T-helper 2 cell treated with Interferon-gamma antibody and Interleukin-4, amounts not matched to agents 100 ng/mL and 5 ng/mL, for 36 hours (primary cell): ENCODE measurements around the gene AREL1. TPM values are rescaled to one million over a fixed set of nuclear protein-coding genes. Genes with fewer than 3 reads are reported as not detected.

ENCODE experiments used
- intact Hi-C: fragments of 100-400 bp; cut with micrococcal nuclease; formaldehyde crosslinking; loops from one replicate; pipeline ENCODE4 v1.15.1; 2023
- total RNA-seq: library from RNA; stranded (reverse); gene quantifications from 2 replicates; pipeline ENCODE4 v1.2.3, GENCODE V29; 2022

Gene AREL1
- total RNA-seq, 1 donor from 2014 or later = 47.9 TPM

GRCh38 chr14:74638966-74639365 is 73.9 kb downstream of the AREL1 start:
- intact Hi-C loops = no loop called here

GRCh38 chr14:74638066-74638465 is 74.8 kb downstream of the AREL1 start:
- intact Hi-C loops = no loop called here

DNA sequence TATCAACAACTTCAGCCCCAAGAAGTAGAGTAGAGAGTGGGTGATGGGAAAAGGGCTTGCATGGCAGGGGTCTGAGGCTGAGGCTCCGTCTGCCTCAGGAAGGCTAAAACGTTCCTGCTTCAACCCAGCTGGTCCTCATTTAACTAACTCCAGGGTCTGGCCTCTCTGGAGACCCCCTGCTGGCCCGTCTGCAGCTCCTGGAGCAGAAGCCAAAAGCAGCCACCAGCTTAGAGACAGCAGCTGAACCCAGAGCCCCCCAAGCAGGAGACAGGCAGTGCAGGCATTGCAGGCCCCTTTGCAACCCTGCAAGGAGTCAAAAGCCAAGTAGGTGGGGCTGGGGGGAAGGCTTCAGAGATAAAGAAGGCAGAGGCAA is 75.7 kb downstream of the AREL1 start:
- intact Hi-C loops = no loop called here

GRCh38 chr14:74636424-74637177 is 76.3 kb downstream of the AREL1 start:
- intact Hi-C loops = no loop called here

GRCh38 chr14:74635847-74636246 is 77.0 kb downstream of the AREL1 start:
- intact Hi-C loops = no loop called here

DNA sequence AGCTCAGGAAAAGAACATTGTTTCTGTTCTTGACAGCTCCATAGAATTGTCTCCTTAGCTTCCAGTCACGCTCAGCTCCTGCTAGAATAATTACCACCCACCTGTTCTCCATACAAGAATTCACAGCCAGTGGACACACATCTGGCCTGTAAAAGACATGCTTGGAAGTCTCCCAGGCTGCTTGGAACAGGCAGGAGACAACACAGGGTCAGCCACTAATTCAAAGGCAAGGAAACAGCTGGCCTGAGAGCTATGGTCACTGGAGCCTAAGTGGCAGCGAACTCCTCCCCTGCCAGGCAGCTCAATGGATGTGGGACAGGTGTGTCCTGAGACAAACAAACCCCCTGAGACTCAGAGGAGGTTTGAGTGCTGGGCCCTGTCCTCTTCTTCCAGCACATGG is 77.9 kb downstream of the AREL1 start:
- intact Hi-C loops = no loop called here

DNA sequence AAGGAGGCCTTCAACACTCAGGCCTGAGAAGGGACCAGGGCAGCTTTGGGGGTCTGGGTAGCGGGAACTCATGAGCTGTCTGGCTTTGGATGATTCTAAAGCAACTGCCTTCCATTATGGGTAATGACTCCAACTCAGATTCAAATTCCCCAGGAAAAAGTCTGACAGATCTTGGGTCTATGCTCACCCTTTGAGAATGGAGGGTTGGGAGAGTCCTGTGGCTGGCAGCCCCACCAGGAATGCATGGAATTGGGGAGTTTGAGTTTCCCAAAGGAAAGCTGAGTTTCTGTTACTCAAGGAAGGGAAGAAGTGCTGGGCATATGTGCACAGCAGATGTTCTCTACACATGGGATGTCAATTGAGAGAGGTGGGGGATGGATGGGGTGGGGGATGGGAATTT is 78.4 kb downstream of the AREL1 start:
- intact Hi-C loops = no loop called here

DNA sequence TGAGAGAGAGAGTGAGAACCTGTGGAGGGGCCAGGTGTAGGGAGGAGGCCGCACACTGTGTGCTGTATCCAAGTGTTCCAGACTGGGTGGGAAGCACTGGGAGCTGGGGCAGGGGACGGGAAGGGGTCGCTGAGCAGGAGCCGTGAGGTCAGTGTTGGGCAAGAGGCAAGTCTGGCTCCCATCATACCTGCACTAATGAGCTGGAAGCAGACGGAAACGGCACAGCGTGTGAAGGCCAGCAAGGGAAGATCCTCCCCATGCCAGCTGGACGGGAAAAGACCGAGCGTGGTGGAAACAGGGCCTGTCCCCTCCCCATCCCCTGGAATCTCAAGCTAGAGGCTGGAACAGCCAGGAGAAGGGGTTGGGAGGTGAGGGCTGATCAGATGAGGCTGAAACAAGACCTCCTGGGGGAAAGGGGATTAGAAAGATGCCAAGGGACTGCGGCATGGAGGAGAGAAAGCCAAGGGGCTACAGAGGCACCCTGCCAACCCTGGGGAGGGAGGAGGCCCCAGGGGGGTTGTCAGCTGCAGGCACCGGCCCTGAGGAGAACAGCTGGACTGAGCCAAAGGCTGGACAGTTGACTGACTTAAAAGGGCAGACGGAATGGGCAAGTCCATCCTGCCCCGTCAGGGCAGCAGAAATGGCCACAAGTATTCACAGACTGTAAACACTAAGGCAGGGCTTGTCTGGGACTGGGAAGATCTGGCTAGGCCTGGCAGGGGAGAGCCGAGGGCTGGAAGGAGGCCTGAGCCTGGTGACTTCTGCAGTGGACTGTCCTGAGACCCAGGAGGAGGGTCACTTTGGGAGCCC is 81.8 kb downstream of the AREL1 start:
- intact Hi-C loops = no loop called here

- intact Hi-C loops = no loop called here
Measured at GRCh38 chr14:74628418-74628817, 84.5 kb downstream of the AREL1 start.

- intact Hi-C loops = no loop called here
Measured at GRCh38 chr14:74627076-74627475, 85.8 kb downstream of the AREL1 start.

GRCh38 chr14:74622257-74622656 is 90.6 kb downstream of the AREL1 start:
- intact Hi-C loops = no loop called here

GRCh38 chr14:74621556-74621955 is 91.3 kb downstream of the AREL1 start:
- intact Hi-C loops = no loop called here

GRCh38 chr14:74620923-74621322 is 92.0 kb downstream of the AREL1 start:
- intact Hi-C loops = no loop called here

DNA sequence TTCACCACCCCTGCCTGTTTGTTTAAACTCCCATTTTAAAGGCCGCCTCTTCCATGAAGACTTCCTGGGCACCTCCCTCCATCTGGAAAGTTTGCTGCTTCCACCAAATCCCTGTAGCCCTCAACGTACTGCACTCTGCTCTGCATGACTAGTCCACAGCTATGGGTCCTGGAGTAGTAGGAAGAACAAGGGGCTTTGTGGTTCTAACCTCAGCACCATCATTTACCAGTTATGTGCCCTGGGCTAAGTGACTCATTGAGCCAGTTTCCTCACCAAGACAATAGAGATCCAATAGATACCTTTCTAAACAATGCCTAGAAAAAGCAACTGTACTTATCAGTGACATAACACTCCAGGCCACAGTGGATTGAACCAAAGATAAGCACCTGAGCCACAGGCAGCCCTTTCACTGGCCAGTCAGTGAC is 92.4 kb downstream of the AREL1 start:
- intact Hi-C loops = no loop called here

- intact Hi-C loops = loop anchor here (2.0 kb wide), 2 partner anchors 93 to 143 kb away; partner anchors contain the start of genes AREL1, FCF1 and YLPM1
Measured at GRCh38 chr14:74619672-74620131, 93.2 kb downstream of the AREL1 start.

GRCh38 chr14:74618078-74618952 is 94.6 kb downstream of the AREL1 start:
- intact Hi-C loops = loop anchor here (2.0 kb wide), 2 partner anchors 94 to 144 kb away; partner anchors contain the start of genes AREL1, FCF1 and YLPM1

DNA sequence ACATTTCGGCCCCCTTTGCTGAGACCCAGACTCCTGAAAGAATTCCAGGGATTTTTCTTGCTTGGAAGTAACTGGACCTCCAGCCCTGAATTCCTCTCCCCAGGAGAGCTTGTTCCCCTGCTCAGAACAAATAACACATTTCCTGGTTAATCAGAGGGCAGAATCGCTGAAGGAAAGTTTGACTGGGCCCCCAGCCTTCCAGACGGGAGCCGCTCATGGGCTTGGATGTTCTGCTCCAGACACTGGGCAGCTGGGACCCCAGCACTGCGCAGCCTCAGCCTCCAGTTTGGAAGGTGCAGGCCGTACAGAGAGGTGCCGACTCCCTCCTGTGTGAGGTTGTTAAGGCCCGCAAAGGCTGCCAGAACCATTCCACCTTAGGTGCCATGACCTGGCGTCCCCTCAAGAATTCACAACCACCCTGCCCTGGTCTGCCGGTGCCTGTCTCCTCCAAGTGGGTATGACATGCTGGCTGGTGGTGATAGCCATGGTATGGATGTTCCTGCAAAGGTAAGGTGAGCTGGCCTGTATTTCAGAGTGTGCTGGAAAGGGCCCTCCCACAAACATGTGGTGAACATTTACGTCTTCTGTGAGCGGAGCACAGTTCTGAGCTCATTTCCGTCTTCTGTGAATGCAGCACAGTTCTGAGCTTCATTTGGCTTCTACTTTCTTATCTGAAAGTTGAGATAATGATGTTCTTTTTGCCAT is 95.7 kb downstream of the AREL1 start:
- intact Hi-C loops = no loop called here

- intact Hi-C loops = no loop called here
Measured at GRCh38 chr14:74616507-74616906, 96.4 kb downstream of the AREL1 start.

DNA sequence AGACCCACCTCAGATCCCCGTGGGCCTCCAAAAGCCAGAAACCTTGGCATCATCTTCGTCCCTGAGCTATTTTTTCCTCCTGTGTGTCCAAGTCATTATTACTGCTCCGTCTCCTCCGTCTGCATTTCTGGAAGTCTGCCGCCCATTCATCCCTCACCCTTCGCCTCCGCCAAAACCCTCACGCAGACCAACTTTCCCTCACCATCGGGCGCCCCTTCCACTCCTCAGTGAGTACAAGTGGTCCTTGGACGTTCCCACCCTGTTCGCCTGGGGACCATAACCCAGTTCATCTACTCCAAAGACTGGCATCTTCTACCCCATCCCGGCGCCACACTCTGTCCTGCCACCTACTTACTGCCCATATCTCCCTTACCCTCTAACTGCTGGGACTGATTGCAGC is 97.1 kb downstream of the AREL1 start:
- intact Hi-C loops = no loop called here
